WTC11 (cell line): ENCODE measurements around the gene RHBDD2.

Source experiments
- CREB1 ChIP-seq: sonication (generic); formaldehyde crosslinking; IDR thresholded peaks from 2 replicates; pipeline ENCODE4 v1.8.0; 2023; ENCODE audit warnings: mild to moderate bottlenecking, missing genetic modification reagents
- CTCF ChIP-seq: fragments of 200-600 bp; IDR thresholded peaks from 2 replicates; pipeline ENCODE4 v1.8.0; 2022; ENCODE audit warnings: antibody characterized with exemption
- E2F4 ChIP-seq: sonication (generic); formaldehyde crosslinking; IDR thresholded peaks from 2 replicates; pipeline ENCODE4 v1.8.1; 2022; ENCODE audit warnings: low read depth, mild to moderate bottlenecking, moderate library complexity, missing genetic modification reagents, borderline replicate concordance
- ELF4 ChIP-seq: sonication (generic); formaldehyde crosslinking; IDR thresholded peaks from 2 replicates; pipeline ENCODE4 v1.8.1; 2022; ENCODE audit warnings: low read depth, mild to moderate bottlenecking, moderate library complexity, missing genetic modification reagents
- ESRRA ChIP-seq: sonication (generic); formaldehyde crosslinking; IDR thresholded peaks from 2 replicates; pipeline ENCODE4 v1.8.1; 2022; ENCODE audit warnings: mild to moderate bottlenecking, missing genetic modification reagents, borderline replicate concordance
- FOXP1 ChIP-seq: sonication (generic); formaldehyde crosslinking; IDR thresholded peaks from 2 replicates; pipeline ENCODE4 v1.8.0; 2022; ENCODE audit warnings: missing genetic modification reagents, mild to moderate bottlenecking, moderate library complexity, borderline replicate concordance
- SMAD3 ChIP-seq: sonication (generic); formaldehyde crosslinking; IDR thresholded peaks from 2 replicates; pipeline ENCODE4 v1.8.0; 2022; ENCODE audit warnings: missing genetic modification reagents, mild to moderate bottlenecking, borderline replicate concordance
- ZNF138 ChIP-seq: sonication (generic); formaldehyde crosslinking; conservative IDR thresholded peaks from 2 replicates; pipeline ENCODE4 v1.8.1; 2022; ENCODE audit warnings: mild to moderate bottlenecking, moderate library complexity, missing genetic modification reagents
- ZNF423 ChIP-seq: fragments of 250-450 bp; sonication (Bioruptor Pico); IDR thresholded peaks from 2 replicates; pipeline ENCODE4 v2.1.2; 2022; ENCODE audit warnings: mild to moderate bottlenecking, moderate library complexity
- TF ChIP-seq, protein P1 (sequence below): sonication (generic); formaldehyde crosslinking; IDR thresholded peaks from 2 replicates; pipeline ENCODE4 v1.8.1; 2023; ENCODE audit warnings: mild to moderate bottlenecking, missing genetic modification reagents, moderate library complexity

- TF ChIP-seq, protein P1, sequence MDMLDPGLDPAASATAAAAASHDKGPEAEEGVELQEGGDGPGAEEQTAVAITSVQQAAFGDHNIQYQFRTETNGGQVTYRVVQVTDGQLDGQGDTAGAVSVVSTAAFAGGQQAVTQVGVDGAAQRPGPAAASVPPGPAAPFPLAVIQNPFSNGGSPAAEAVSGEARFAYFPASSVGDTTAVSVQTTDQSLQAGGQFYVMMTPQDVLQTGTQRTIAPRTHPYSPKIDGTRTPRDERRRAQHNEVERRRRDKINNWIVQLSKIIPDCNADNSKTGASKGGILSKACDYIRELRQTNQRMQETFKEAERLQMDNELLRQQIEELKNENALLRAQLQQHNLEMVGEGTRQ (CRISPR knock-in tag), result no peak
- TF ChIP-seq SMAD3 (CRISPR knock-in tag) (no peak), ZNF138 (CRISPR knock-in tag) (no peak), ESRRA (CRISPR knock-in tag) (no peak), CTCF (peak; percentile 53), E2F4 (no peak), FOXP1 (0 out of 2 replicates have a peak, but pooled peaks have one; percentile 19), CREB1 (CRISPR knock-in tag) (no peak), ELF4 (CRISPR knock-in tag) (no peak), ZNF423 (no peak)
Measured at GRCh38 chr7:75866489-75867389, 12.1 kb upstream of the RHBDD2 start.
